Eye (tissue), 1 donor: ENCODE results near the gene PJVK.

Experiments used
- DNase-seq: peaks from one replicate; pipeline ENCODE4 v3.0.0-alpha.2; 2015

PJVK gene

DNA sequence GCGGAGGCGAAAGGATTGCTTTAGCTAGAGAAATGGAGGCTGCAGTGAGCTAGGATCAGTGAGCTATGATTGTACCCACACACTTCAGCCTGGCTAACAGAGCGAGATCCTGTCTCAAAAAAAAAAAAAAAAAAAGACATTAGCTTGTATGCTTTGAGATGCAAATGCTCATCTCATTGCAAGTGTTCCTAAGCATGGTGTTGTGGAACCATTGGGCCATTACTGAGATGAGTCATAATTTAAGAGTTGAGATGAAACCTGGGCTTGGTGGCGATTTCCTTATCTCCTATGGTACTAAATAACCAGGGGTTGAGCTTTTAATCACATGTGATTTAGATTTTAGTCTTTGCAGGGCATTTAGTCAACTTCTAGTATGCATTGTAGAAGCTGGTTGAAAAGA is 31.3 kb downstream of the PJVK start:
- no peak for DNase-seq

DNA sequence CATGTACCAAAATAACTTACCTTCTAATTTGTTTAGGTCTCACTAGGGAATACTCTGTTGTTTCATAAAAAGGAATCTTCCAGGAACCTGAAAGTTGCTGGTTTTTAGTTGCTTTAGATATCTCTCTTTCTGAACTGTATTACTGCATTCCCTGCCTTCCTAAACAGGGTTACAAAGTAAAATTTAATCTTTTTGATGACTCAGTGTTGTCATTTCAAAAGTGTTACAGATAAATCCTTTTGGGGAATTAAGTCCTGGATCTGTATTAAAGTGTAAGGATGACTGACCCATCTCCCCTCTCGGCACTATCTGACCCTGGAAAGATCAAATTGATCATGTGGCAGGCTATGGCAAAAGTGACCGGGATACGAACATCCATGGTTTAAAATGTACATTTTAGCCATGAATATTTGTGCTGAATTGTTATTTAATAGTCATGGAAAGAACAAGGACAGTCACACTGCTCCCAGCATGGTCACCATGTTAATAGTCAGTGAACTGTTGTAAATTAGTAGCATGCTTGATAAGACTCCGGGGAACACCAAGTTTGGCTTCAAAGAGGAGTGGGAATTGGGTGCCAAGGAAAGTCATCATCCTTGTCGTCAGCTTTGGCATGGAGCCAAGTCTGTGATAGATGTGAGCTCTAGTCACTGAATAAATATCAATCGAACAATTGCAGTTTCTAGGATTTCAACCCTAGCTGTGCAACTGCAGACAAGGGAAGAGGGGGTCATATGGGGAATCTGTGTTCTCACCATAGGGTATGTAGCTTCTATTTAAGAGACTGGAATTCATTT is 33.3 kb downstream of the PJVK start:
- peak; percentile 26 for DNase-seq

DNA sequence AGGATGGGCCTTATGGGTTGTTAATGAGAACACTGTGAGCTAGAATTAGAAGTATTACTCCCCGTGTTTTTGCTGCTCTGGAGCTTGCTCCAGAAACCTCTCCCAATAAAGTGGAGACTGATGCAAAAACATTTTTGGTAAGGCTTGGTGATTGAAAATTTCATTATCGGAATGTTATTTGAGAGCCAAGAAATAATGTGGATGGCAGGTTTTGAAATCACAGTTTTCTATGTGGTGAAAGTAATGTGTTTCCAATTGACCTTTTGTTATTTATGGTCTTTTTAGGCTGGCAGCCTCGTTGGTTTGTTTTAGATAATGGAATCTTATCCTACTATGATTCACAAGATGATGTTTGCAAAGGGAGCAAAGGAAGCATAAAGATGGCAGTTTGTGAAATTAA is 34.2 kb downstream of the PJVK start:
- no peak for DNase-seq

DNA sequence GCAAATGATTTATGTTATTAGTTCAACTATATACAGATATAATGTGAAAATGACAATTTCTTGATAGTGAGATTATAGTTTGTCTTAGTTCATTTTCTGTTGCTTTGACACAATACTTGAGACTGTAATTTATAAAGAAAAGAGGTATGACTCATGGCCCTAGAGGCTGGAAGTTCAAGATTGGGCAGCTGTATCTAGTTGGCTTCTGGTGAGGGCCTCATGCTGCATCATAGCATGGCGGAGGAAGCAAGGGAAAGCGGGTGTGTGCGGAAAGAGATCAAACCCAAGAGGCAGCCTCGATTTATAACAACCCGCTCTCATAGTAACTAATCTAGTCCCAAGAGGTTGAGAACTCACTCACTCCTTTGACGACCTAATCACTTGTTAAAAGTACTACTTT is 40.4 kb downstream of the PJVK start:
- DNase-seq: no peak

DNA sequence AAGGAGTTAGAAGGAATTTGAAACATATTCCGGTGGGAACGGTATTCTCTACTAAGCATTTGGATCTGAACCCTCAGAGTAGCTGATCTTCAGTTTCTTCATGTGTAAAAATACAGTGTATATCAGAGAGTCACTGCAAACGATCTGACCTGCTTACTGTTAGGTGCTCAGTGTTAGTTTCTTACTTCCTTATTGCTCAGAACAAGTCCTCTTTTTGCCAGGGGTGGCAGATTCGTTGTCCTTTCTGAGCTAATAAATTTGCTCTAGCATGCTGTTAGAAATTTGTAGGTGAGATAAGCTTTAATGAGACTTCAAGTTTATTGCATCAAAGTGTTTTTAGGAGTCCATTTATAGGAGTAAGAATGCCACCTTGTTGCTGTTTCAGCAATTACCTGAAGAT is 44.9 kb downstream of the PJVK start:
- no peak for DNase-seq

DNA sequence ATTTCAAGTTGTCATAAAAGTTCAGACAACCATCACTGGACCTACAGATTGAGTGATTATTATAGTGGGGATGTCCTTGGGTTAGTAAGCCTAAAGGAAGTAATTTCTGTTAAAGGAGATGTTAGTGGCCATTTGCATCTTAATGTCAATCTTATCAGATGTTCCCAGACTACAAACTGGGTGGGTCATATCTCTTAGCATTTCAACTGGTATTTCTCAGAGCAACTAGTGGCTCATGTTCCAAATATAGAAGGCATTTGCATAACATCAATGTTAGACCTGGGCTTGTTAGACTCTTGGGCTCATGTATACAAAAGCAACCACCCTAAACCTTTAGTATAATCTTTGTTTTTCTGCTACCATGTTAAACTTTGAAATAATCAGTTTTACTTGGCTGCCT is 47.0 kb downstream of the PJVK start:
- DNase-seq: no peak

DNA sequence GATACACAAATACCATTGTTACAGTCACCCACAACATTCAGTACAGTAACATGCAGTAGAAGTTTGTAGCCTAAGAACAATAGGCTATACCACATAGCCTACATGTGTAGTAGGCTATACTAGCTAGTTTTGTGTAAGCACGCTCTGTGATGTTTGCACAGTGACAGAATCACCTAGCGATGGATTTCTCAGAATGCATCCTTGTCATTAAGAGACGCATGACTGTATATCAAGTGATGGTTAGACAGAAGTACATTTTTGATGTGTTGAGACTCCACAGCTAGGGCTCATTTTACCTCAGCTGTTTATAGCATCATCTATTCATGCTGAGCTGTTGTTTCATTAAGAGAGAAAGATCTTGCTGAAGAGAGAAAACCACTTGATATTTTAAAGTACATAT is 48.5 kb downstream of the PJVK start:
- DNase-seq: no peak

DNA sequence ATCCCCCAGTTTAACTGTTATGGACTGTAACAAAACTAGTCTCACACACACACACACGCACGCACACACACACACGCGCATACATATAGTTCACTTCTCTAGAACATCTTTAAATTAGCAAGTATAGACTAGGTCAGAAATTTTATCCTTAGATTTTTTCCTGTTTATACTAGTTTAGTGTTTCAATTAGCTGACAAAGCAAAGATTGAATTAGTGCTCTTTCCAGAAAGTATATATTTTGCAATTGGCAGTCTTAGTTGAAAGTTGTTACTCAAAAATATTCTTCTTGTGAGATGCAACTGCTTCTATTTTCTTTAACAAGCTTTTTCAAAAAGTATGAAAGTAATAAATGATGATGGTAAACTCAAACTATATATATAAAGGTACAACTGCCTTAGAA is 51.6 kb downstream of the PJVK start:
- DNase-seq: no peak

DNA sequence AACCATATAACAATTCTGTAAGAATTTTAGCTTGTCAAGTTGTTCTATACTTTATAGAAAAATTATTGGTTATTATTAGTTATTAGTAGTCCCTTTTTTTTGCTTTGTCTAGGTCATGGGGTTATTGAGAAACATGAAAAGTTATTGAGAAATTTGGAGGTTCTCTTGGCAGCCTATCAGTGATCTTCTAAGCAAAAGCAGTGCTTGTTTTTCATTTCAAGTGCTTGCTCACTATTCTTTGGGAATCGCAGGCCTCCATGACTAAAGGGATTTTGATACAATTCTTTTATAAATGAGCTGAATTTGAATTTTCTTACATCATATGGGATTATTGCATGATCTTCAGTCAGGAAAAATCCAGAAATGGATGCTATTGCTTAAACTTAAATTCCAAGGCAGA is 54.9 kb downstream of the PJVK start:
- no peak for DNase-seq

DNA sequence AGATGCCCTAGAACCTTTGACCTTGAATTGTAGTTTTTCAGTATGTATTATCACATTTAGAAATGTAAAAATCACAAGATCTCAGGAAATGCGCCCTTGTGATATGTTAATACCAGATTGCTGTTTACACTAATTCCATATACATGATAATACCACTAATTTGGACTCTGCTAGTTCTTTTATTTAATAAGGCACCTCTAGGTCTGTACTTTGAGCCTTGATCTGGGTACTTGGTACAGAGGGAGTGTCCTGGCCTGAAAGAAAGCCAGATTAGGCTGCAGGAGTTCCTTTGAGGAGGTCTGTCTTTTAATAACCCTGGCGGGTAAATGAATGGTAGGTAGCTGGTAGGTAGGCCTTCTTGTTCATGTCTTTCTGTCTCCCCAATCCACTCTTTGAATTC is 55.3 kb downstream of the PJVK start:
- DNase-seq: no peak

DNA sequence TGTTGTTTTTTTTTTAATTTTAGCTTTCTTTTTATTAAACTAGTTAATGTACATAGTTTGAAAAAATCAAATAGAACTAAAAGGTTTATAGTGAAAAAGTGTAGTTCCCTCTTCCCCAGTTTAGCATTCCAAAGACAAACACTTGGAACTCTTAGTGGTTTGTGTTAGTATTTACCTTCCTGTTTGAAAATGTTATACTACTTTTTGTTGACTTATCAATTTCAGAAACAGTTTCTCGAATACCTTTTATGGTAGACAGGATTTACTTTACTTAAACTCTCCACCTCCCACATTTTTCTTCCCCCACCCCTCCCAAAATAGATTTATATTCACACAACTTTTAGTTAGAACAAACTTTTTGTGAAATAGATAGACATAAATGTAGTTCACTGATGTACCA is 55.8 kb downstream of the PJVK start:
- no peak for DNase-seq

DNA sequence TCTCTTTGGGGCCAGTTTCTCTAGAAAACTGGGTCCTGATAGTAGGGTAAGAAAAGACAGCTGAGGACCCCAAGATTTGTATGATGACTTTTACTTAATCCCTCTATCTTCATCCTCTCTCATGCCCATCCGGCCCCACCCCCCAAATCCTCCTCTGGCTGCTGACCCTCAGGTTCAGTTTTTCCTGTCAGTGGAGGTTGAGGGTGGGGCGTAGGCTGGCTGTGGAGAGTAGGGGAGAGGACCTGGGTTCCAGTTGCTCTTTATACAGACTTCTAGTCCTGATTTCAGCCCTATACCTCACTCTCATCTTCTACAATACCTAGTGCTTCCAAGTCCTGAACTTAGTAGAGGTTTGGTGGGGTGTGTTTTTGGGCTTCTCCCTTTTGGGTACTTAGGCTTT is 57.5 kb downstream of the PJVK start:
- no peak for DNase-seq

DNA sequence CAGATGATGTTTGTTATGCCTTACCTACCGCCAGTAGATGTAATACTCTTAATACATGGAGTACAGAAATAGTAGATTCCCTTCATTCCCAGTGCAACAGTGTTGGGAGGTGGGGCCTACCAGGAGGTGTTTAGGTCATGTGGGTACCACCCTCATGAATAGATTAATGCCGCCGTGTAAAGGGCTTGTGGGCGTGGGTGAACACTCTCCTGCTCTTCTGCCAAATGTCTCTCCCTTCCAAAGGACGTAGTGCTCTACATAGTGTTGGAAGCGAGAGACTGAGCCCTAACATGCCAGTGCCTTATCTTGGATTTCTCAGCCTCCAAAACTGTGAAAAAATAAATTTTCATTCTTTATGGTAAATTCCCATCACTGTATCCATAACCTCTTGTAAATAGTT is 59.2 kb downstream of the PJVK start:
- no peak for DNase-seq
